ENCODE data around the gene ENTPD1.
"Not testable (repeated sequence)": the region's sequence is repeated elsewhere in the genome, so short reads cannot be mapped to it uniquely, and the experiment has no call there.

The ENTPD1 gene

DNA sequence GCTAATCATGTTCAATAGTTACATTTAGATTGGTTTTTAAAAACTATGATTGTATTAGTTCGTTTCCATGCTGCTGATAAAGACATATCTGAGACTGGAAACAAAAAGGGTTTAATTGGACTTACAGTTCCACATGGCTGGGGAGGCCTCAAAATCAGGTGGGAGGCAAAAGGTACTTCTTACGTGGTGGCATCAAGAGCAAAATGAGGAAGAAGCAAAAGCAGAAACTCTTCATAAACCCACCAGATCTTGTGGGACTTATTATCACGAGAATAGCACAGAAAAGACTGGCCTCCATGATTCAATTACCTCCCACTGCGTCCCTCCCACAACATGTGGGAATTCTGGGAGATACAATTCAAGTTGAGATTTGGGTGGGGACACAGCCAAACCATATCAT is 117.7 kb downstream of the ENTPD1 start:
- Histone ChIP-seq H3K27me3 (ENCODE audit: control insufficient read depth in 3 of 3, insufficient read depth in 3 of 3, low read depth in 1 of 3, low read length in 3 of 3) (no peaks in the 10 kb centered on the region), H3K18ac (ENCODE audit: low read length) (no peak overlapping the region), H3K23ac (ENCODE audit: low read depth, low read length, poor library complexity) (no peak overlapping the region), H3K4me3 (ENCODE audit: low read length in 2 of 2) (no peak overlapping the region), H3K4ac (ENCODE audit: low read length) (no peak overlapping the region), H2BK12ac (ENCODE audit: low read length) (no peak overlapping the region), H2AK5ac (ENCODE audit: low read depth, low read length) (no peak overlapping the region), H3K9ac (ENCODE audit: low read depth, low read length, poor library complexity) (no peak overlapping the region), H2BK15ac (ENCODE audit: low read length) (no peak overlapping the region), H3K79me1 (ENCODE audit: low read depth, low read length) (no peaks in the 10 kb centered on the region), H4K8ac (ENCODE audit: low read depth, low read length) (no peak overlapping the region), H2BK5ac (ENCODE audit: low read length) (no peak overlapping the region), H4K91ac (ENCODE audit: low read depth, low read length, poor library complexity) (no peak overlapping the region), H3K14ac (ENCODE audit: low read length) (no peak overlapping the region), H3K27ac (replicated peaks; ENCODE audit: low read length) (no peak overlapping the region), H3K9me3 (replicated peaks in 1 of 2; ENCODE audit: control insufficient read depth in 2 of 2, insufficient read depth in 1 of 2, low read depth in 1 of 2, low read length in 2 of 2) (peaks cover 0 to 6% of the 10 kb centered on the region in 2 donors), H3K36me3 (replicated peaks in 1 of 2; ENCODE audit: control insufficient read depth in 2 of 2, insufficient read depth in 2 of 2, low read length in 2 of 2) (peaks cover 2 to 37% of the 10 kb centered on the region in 2 donors), H3K4me1 (ENCODE audit: control insufficient read depth in 2 of 2, insufficient read depth in 1 of 2, low read depth in 1 of 2, low read length in 2 of 2) (no peaks in the 10 kb centered on the region), H2BK120ac (ENCODE audit: low read depth, low read length) (no peak overlapping the region), H2AFZ (ENCODE audit: low read length) (no peak overlapping the region), H3K4me2 (ENCODE audit: insufficient read depth, low read length, poor library complexity, severe bottlenecking) (no peak overlapping the region)
- no CpG with 5 or more reads among the region's 4 CpGs for WGBS, 2 donors (ENCODE audit: extremely low coverage in 2 of 2, insufficient read length in 2 of 2, insufficient replicate concordance in 1 of 2)
- DNase-seq (ENCODE audit: low spot score) = no peak

GRCh38 chr10:95874783-95875182 is 118.8 kb downstream of the ENTPD1 start:
- H2AFZ ChIP-seq (ENCODE audit: low read length); H2AK5ac ChIP-seq (ENCODE audit: low read depth, low read length); H3K23ac ChIP-seq (ENCODE audit: low read depth, low read length, poor library complexity); H3K14ac ChIP-seq (ENCODE audit: low read length); H3K18ac ChIP-seq (ENCODE audit: low read length); H3K79me1 ChIP-seq (ENCODE audit: low read depth, low read length); H2BK120ac ChIP-seq (ENCODE audit: low read depth, low read length); H2BK12ac ChIP-seq (ENCODE audit: low read length); H4K91ac ChIP-seq (ENCODE audit: low read depth, low read length, poor library complexity); DNase-seq (ENCODE audit: low spot score); H3K27ac ChIP-seq (replicated peaks; ENCODE audit: low read length); H3K4me1 ChIP-seq (ENCODE audit: control insufficient read depth in 2 of 2, insufficient read depth in 1 of 2, low read depth in 1 of 2, low read length in 2 of 2); H3K4ac ChIP-seq (ENCODE audit: low read length); H3K9ac ChIP-seq (ENCODE audit: low read depth, low read length, poor library complexity); H3K27me3 ChIP-seq (ENCODE audit: control insufficient read depth in 3 of 3, insufficient read depth in 3 of 3, low read depth in 1 of 3, low read length in 3 of 3); H4K8ac ChIP-seq (ENCODE audit: low read depth, low read length); H2BK5ac ChIP-seq (ENCODE audit: low read length); H2BK15ac ChIP-seq (ENCODE audit: low read length); H3K4me2 ChIP-seq (ENCODE audit: insufficient read depth, low read length, poor library complexity, severe bottlenecking); H3K9me3 ChIP-seq (replicated peaks in 1 of 2; ENCODE audit: control insufficient read depth in 2 of 2, insufficient read depth in 1 of 2, low read depth in 1 of 2, low read length in 2 of 2); H3K4me3 ChIP-seq (ENCODE audit: low read length in 2 of 2): not testable (repeated sequence)
- H3K36me3 ChIP-seq (replicated peaks in 1 of 2; ENCODE audit: control insufficient read depth in 2 of 2, insufficient read depth in 2 of 2, low read length in 2 of 2) = peaks cover 2 to 37% of the 10 kb centered on the region in 2 donors

DNA sequence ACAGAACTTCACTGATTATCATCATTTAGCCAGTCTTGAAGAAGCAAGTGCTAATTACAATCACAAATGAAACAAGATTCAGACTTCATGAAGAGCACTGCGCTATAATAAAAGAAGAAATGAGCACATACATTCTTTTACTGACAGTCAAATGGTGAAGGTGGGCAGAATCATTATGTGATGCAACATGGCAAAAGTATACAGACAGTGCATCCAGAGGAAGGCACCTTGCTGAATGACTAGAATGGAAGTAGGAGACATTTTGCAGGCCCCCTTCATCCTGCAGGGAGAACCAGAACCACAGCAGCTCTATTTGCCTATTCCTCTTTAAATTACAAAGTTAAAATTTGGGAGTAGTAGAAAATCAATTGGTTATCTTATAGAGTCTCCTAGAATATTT is 120.8 kb downstream of the ENTPD1 start:
- Histone ChIP-seq H3K9ac (ENCODE audit: low read depth, low read length, poor library complexity) (no peak overlapping the region), H3K4me2 (ENCODE audit: insufficient read depth, low read length, poor library complexity, severe bottlenecking) (no peak overlapping the region), H3K27me3 (ENCODE audit: control insufficient read depth in 3 of 3, insufficient read depth in 3 of 3, low read depth in 1 of 3, low read length in 3 of 3) (no peaks in the 10 kb centered on the region), H3K79me1 (ENCODE audit: low read depth, low read length) (no peaks in the 10 kb centered on the region), H2BK15ac (ENCODE audit: low read length) (no peak overlapping the region), H2BK5ac (ENCODE audit: low read length) (no peak overlapping the region), H2AK5ac (ENCODE audit: low read depth, low read length) (no peak overlapping the region), H3K14ac (ENCODE audit: low read length) (no peak overlapping the region), H3K4me1 (ENCODE audit: control insufficient read depth in 2 of 2, insufficient read depth in 1 of 2, low read depth in 1 of 2, low read length in 2 of 2) (no peaks in the 10 kb centered on the region), H3K9me3 (replicated peaks in 1 of 2; ENCODE audit: control insufficient read depth in 2 of 2, insufficient read depth in 1 of 2, low read depth in 1 of 2, low read length in 2 of 2) (peaks cover 0 to 6% of the 10 kb centered on the region in 2 donors), H3K4me3 (ENCODE audit: low read length in 2 of 2) (no peak overlapping the region), H3K18ac (ENCODE audit: low read length) (no peak overlapping the region), H4K91ac (ENCODE audit: low read depth, low read length, poor library complexity) (no peak overlapping the region), H3K27ac (replicated peaks; ENCODE audit: low read length) (no peak overlapping the region), H3K4ac (ENCODE audit: low read length) (no peak overlapping the region), H4K8ac (ENCODE audit: low read depth, low read length) (no peak overlapping the region), H2BK12ac (ENCODE audit: low read length) (no peak overlapping the region), H3K36me3 (replicated peaks in 1 of 2; ENCODE audit: control insufficient read depth in 2 of 2, insufficient read depth in 2 of 2, low read length in 2 of 2) (peaks cover 0 to 37% of the 10 kb centered on the region in 2 donors), H2BK120ac (ENCODE audit: low read depth, low read length) (no peak overlapping the region), H2AFZ (ENCODE audit: low read length) (no peak overlapping the region), H3K23ac (ENCODE audit: low read depth, low read length, poor library complexity) (no peak overlapping the region)
- no peak for DNase-seq (ENCODE audit: low spot score)
- WGBS, 2 donors (ENCODE audit: extremely low coverage in 2 of 2, insufficient read length in 2 of 2, insufficient replicate concordance in 1 of 2) = no CpG with 5 or more reads among the region's 1 CpG

- Histone ChIP-seq H3K4me2 (ENCODE audit: insufficient read depth, low read length, poor library complexity, severe bottlenecking) (no peak overlapping the region), H4K8ac (ENCODE audit: low read depth, low read length) (no peak overlapping the region), H3K27ac (replicated peaks; ENCODE audit: low read length) (no peak overlapping the region), H2AK5ac (ENCODE audit: low read depth, low read length) (no peak overlapping the region), H3K23ac (ENCODE audit: low read depth, low read length, poor library complexity) (no peak overlapping the region), H3K36me3 (replicated peaks in 1 of 2; ENCODE audit: control insufficient read depth in 2 of 2, insufficient read depth in 2 of 2, low read length in 2 of 2) (peaks cover 0 to 34% of the 10 kb centered on the region in 2 donors), H2BK12ac (ENCODE audit: low read length) (no peak overlapping the region), H2BK5ac (ENCODE audit: low read length) (no peak overlapping the region), H3K14ac (ENCODE audit: low read length) (no peak overlapping the region), H2BK120ac (ENCODE audit: low read depth, low read length) (no peak overlapping the region), H3K9me3 (replicated peaks in 1 of 2; ENCODE audit: control insufficient read depth in 2 of 2, insufficient read depth in 1 of 2, low read depth in 1 of 2, low read length in 2 of 2) (peaks cover 1 to 6% of the 10 kb centered on the region in 2 donors), H3K4me1 (ENCODE audit: control insufficient read depth in 2 of 2, insufficient read depth in 1 of 2, low read depth in 1 of 2, low read length in 2 of 2) (no peaks in the 10 kb centered on the region), H3K4me3 (ENCODE audit: low read length in 2 of 2) (no peak overlapping the region), H3K79me1 (ENCODE audit: low read depth, low read length) (no peaks in the 10 kb centered on the region), H2BK15ac (ENCODE audit: low read length) (no peak overlapping the region), H3K9ac (ENCODE audit: low read depth, low read length, poor library complexity) (no peak overlapping the region), H3K18ac (ENCODE audit: low read length) (no peak overlapping the region), H4K91ac (ENCODE audit: low read depth, low read length, poor library complexity) (no peak overlapping the region), H3K27me3 (ENCODE audit: control insufficient read depth in 3 of 3, insufficient read depth in 3 of 3, low read depth in 1 of 3, low read length in 3 of 3) (no peaks in the 10 kb centered on the region), H3K4ac (ENCODE audit: low read length) (no peak overlapping the region), H2AFZ (ENCODE audit: low read length) (no peak overlapping the region)
- no peak for DNase-seq (ENCODE audit: low spot score)
Observed at GRCh38 chr10:95877881-95878280, 121.9 kb downstream of the ENTPD1 start.
